HepG2 (cell line): ENCODE data around the gene SPRED3. TPM values are rescaled to one million over a fixed set of nuclear protein-coding genes. Genes with fewer than 3 reads are reported as not detected.

ENCODE experiments used
- CBX5 ChIP-seq: sonication (generic); formaldehyde crosslinking; IDR thresholded peaks from 2 replicates; pipeline ENCODE4 v1.4.0; 2020; ENCODE audit warnings: missing genetic modification reagents, borderline replicate concordance
- HIVEP1 ChIP-seq: sonication (generic); formaldehyde crosslinking; IDR thresholded peaks from 2 replicates; pipeline ENCODE4 v1.4.0; 2020; ENCODE audit warnings: mild to moderate bottlenecking, missing genetic modification reagents
- SP2 ChIP-seq: sonication (generic); formaldehyde crosslinking; IDR thresholded peaks from 2 replicates; pipeline ENCODE4 v1.5.1; 2020; ENCODE audit warnings: mild to moderate bottlenecking, missing genetic modification reagents
- THYN1 ChIP-seq: sonication (generic); formaldehyde crosslinking; IDR thresholded peaks from 2 replicates; pipeline ENCODE4 v1.8.1; 2023; ENCODE audit warnings: low read depth, mild to moderate bottlenecking, moderate library complexity, missing genetic modification reagents, borderline replicate concordance
- TOE1 ChIP-seq: sonication (generic); formaldehyde crosslinking; IDR thresholded peaks from 2 replicates; pipeline ENCODE4 v1.4.0; 2020; ENCODE audit warnings: mild to moderate bottlenecking, missing genetic modification reagents
- ZFP36L2 ChIP-seq: sonication (generic); formaldehyde crosslinking; IDR thresholded peaks from 2 replicates; pipeline ENCODE4 v1.4.0; 2020; ENCODE audit warnings: missing genetic modification reagents
- ZFP82 ChIP-seq: sonication (generic); formaldehyde crosslinking; IDR thresholded peaks from 2 replicates; pipeline ENCODE4 v1.5.1; 2020; ENCODE audit warnings: mild to moderate bottlenecking, missing genetic modification reagents, borderline replicate concordance
- ZFYVE20 ChIP-seq: sonication (generic); formaldehyde crosslinking; IDR thresholded peaks from 2 replicates; pipeline ENCODE4 v1.8.0; 2023; ENCODE audit warnings: low read depth, mild to moderate bottlenecking, moderate library complexity, missing genetic modification reagents, borderline replicate concordance
- ZNF331 ChIP-seq: sonication (generic); formaldehyde crosslinking; IDR thresholded peaks from 2 replicates; pipeline ENCODE4 v1.4.0; 2020; ENCODE audit warnings: missing genetic modification reagents
- ZNF430 ChIP-seq: sonication (generic); formaldehyde crosslinking; IDR thresholded peaks from 2 replicates; pipeline ENCODE4 v1.9.0; 2021; ENCODE audit warnings: mild to moderate bottlenecking, missing genetic modification reagents
- ZNF496 ChIP-seq: sonication (generic); formaldehyde crosslinking; IDR thresholded peaks from 2 replicates; pipeline ENCODE4 v1.8.1; 2023; ENCODE audit warnings: mild to moderate bottlenecking, moderate library complexity, missing genetic modification reagents; ENCODE audit not compliant: insufficient replicate concordance
- ZNF598 ChIP-seq: sonication (generic); formaldehyde crosslinking; IDR thresholded peaks from 2 replicates; pipeline ENCODE4 v1.5.1; 2020; ENCODE audit warnings: mild to moderate bottlenecking, missing genetic modification reagents, borderline replicate concordance
- ZNF605 ChIP-seq: sonication (generic); formaldehyde crosslinking; IDR thresholded peaks from 2 replicates; pipeline ENCODE4 v1.8.0; 2022; ENCODE audit warnings: mild to moderate bottlenecking, missing genetic modification reagents
- ZNF749 ChIP-seq: sonication (generic); formaldehyde crosslinking; IDR thresholded peaks from 2 replicates; pipeline ENCODE4 v1.8.0; 2022; ENCODE audit warnings: mild to moderate bottlenecking, missing genetic modification reagents, moderate library complexity, borderline replicate concordance
- ZXDC ChIP-seq: sonication (generic); formaldehyde crosslinking; IDR thresholded peaks from 2 replicates; pipeline ENCODE4 v1.5.0; 2020; ENCODE audit warnings: mild to moderate bottlenecking, missing genetic modification reagents
- polyA plus RNA-seq, 8 experiments: library from polyadenylated mRNA; depleted of rRNA in 3 of 8; stranded (reverse) in 7 of 8; unstranded in 1 of 8; fragments of >200 nt; fragmentation: Illumina TruSeq in 4 of 8; extraction: Trizol in 4 of 8; gene quantifications; 2 replicates each; pipeline versions ENCODE4 v1.2.1 to v1.2.3, GENCODE V29; 2011 to 2016; ENCODE audit warnings: low read depth in 4 of 8, missing spikeins in 1 of 8, mixed read lengths in 1 of 8; ENCODE audit not compliant: insufficient read depth in 1 of 8
- total RNA-seq, 5 experiments: library from RNA; depleted of rRNA; stranded (reverse); fragments of >200 nt; fragmentation: Illumina TruSeq; extraction: Trizol; gene quantifications; 2 replicates each; pipeline ENCODE4 v1.2.3, GENCODE V29; 2016; ENCODE audit warnings: low read depth in 1 of 5

The SPRED3 gene
- total and polyA plus RNA-seq, 2 of the 13 experiments (the other 11 are each of a cell fraction or from before 2014, with no cell fraction given) = 0.15 to 0.17 TPM

GRCh38 chr19:38402967-38403674 lies 14.6 kb downstream of the SPRED3 start, which contains the start of gene FAM98C (continued):
- peak; percentile 63; the same call in 1 of the 2 replicates for TF ChIP-seq HIVEP1 (CRISPR knock-in tag)
- TF ChIP-seq ZFP82 (CRISPR knock-in tag) = no peak
- TF ChIP-seq ZNF331 = peak; percentile 45; the same call in 1 of the 2 replicates
- peak; percentile 35; the same call in 1 of the 2 replicates for TF ChIP-seq ZFP36L2
- TF ChIP-seq THYN1 (CRISPR knock-in tag) = no peak; the same call in 1 of the 2 replicates
- no peak for TF ChIP-seq CBX5
- TF ChIP-seq ZNF430 = peak; percentile 67
- TF ChIP-seq ZFYVE20 = peak; percentile 87; the same call in 1 of the 2 replicates
- TF ChIP-seq ZNF605 (CRISPR knock-in tag) = peak; percentile 87
- TF ChIP-seq ZNF496 (CRISPR knock-in tag) = no peak
- peak; percentile 92; the same call in 1 of the 2 replicates for TF ChIP-seq ZNF598 (CRISPR knock-in tag)
- no peak for TF ChIP-seq TOE1 (CRISPR knock-in tag)
- TF ChIP-seq ZNF749 = no peak; the same call in none of the 2 replicates
- TF ChIP-seq ZXDC (CRISPR knock-in tag) = peak; percentile 91; the same call in 1 of the 2 replicates
- peak; percentile 95 for TF ChIP-seq SP2 (CRISPR knock-in tag)
